ENCODE data around the gene EGFL6.
"Not testable (repeated sequence)": the region's sequence is repeated elsewhere in the genome, so short reads cannot be mapped to it uniquely, and the experiment has no call there.

EGFL6 gene

DNA sequence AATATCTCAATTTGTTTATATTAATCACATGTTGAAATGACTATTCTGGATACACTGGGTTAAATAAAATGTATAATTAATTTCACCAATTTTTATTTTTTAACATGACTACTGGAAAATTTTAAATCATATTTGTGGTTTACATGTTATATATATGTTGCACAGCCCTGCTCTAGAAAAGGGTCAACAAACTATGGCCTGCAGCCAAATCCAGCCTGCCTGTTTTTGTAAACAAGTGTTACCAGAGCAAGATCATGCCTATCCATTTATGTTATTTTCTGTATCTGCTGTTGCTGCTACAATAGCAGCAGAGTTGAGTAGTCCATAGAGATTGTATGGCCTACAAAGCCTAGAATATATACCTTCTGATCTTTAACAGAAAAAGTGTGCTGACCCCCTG is 84.7 kb downstream of the EGFL6 start:
- no peak for DNase-seq

DNA sequence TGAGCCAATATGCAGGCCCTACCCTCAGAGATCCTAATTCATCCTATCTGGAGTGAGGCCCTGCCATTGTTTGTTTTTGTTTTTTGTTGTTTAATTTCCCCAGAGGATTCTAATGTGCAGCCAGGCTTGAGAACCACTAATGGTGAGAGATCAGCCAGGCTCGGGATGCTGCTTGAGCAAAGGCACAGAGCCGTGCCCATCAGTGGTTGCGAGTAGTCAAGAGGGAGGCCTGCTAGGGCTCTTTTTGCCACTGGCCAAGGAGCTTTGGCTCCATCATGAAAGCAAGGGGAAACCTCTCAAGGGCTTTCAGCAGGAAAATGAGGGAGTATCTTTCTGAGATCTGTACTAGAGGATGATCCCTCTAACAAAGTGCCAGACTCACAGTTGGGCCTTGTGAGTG is 86.3 kb downstream of the EGFL6 start:
- DNase-seq: no peak

DNA sequence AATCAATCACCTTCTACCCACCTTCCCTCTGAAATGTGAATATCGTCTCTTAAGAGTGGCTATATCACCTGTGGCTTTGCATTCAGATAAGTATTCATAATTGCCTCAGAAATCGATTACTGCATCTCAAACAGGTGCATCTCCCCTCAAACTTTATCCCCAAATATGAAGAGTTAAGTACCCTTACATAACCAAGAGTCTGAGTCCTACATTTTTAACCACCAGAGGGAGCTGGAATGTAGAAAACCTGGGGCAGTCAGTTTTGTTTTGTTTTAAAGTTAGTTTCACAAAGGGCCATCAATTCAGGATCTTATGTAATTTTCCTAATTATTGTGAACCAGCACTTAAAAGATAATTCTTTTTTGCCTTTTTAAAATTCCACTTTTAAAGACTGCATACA is 89.2 kb downstream of the EGFL6 start:
- no peak for DNase-seq

DNA sequence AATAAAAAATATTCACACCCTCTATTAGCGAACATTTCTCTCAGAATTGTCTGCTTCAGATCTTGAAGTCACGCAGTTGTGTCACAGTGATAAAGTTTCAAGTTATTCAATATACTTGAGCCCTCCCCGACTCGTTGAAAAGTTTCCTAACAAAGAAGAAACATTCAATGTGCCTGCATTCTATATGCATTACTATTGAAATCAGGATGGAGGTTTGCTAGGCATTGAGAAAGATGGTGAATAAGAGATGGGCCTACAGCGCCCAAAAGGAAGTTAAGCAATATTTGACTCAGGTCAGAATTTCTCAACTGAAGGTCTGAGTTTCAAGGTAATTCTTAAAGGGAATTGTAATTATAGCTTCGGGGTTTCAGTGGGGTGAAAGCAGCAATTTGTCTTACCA is 89.7 kb downstream of the EGFL6 start:
- no peak for DNase-seq

GRCh38 chrX:13661735-13662288 is 92.4 kb downstream of the EGFL6 start:
- DNase-seq: no peak

- no peak for DNase-seq
Measured at GRCh38 chrX:13662355-13662791, 93.0 kb downstream of the EGFL6 start.

- DNase-seq: no peak
Measured at GRCh38 chrX:13664020-13664419, 94.6 kb downstream of the EGFL6 start.

GRCh38 chrX:13666836-13667235 is 97.4 kb downstream of the EGFL6 start:
- DNase-seq: no peak

DNA sequence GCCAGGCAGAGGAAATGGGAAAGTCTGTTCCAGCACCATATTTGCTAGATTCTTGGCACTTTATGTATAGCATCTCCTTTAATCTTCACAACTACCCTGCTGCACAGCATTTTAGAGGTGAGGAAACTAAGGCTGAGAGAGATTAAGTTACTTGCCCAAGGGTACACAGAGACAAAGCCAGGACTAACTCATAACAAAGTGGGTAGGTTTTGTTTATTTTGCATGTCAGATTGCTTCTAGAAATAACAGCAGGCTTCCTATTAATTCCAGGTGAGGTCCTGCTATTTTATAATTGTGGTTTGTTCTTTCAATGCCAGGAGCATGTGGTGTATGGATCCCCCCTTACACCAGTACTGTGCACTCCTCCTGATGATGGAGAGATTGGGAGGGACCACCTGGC is 98.5 kb downstream of the EGFL6 start:
- no peak for DNase-seq

DNA sequence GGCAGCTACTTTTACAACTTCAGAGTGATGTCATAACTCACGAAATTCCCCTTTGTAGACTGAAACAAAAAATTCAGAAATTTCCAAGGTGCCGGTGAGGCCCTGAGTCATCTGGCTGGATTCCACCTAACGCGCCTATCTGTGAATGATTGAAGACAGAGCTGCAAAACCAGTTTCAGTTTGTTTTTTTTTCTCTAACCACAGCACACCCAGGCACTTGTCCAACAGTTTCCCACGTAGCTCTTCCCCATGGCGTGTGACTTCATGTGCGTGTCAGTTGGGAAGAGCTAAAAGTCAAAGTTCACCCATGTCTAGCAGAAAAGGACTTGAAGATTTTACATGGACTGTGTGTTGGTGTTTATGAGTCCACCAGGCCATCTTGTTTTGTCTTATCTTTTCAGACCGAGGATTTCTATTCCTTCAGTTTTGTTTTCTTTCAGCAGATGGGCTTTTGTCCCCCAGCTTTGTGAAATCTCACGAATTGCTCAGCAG is 99.9 kb downstream of the EGFL6 start:
- DNase-seq: no peak

- not testable (repeated sequence) for DNase-seq
Measured at GRCh38 chrX:13669755-13670154, 100.4 kb downstream of the EGFL6 start.

DNA sequence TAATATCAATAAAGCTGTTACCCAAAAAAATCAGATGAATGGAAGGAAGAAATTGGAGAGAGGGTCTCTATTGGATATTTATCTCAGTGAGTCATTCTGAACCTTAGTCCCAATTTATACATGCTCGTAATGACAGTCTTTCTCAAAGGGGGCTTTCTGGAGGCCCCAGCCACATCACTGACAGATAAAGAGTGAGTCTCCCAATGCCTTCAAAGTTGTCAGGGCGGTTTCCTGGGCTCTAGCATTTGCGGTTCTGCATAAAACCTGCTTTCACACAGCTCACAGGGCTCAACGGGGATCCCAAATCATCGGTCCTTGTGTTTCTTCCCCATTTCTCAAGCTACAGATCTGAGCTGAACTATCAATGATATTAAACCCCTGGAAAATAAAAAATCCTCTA is 100.8 kb downstream of the EGFL6 start:
- DNase-seq: no peak

- DNase-seq: no peak
Measured at GRCh38 chrX:13673016-13673415, 103.6 kb downstream of the EGFL6 start.

DNA sequence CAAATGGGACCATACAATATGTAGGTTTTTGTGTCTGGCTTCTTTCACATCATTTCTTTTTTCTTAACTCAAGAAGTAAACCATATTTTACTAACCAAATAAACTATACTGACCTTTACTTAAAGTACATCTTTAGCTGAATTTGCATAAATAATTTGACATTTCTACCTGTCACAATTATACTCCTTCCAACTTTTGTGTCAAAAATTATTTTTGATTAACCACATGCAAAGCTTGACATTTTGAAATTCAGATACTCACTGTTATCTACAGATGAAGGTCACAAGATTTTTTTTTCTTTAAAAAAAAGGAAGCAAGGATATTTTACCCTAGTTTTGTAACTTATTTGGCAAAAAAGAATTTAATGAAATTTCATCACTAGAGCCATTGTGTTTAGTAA is 107.5 kb downstream of the EGFL6 start:
- no peak for DNase-seq

- DNase-seq: not testable (repeated sequence)
Measured at GRCh38 chrX:13679700-13680099, 110.3 kb downstream of the EGFL6 start.

DNA sequence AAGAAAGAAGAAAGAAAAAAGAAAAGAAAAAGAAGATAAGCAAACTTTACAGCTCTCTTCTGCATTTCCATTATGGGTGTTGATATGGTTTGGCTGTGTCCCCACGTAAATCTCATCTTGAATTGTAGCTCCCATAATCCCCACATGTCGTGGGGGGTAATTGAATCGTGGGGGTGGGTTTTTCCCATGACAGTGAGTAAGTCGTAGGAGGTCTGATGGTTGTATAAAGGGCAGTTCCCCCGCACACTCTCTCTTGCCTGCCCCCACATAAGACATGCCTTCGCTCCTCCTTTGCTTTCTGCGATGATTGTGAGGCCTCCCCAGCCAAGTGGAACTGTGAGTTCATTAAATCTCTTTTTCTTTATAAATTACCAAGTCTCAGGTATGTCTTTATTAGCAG is 112.2 kb downstream of the EGFL6 start:
- DNase-seq: no peak
